ENCODE data around the gene PRDX1. TPM values are rescaled to one million over a fixed set of nuclear protein-coding genes. Genes with fewer than 3 reads are reported as not detected.

Gene PRDX1
- total and polyA plus RNA-seq, 2 of the 13 experiments (the other 11 are each of a cell fraction or from before 2014, with no cell fraction given) = 761 to 1,898 TPM

- TF ChIP-seq U2AF2 (IDR thresholded peaks at IDR 0.05; ENCODE audit: low read depth, low read length) = no peak
- TF ChIP-seq PHF20 (CRISPR knock-in tag; IDR thresholded peaks at IDR 0.05) = no peak
- peak; percentile 83; the same call in 1 of the 2 replicates for TF ChIP-seq GFI1 (CRISPR knock-in tag; IDR thresholded peaks at IDR 0.05; ENCODE audit: borderline replicate concordance)
- TF ChIP-seq KLF12 (CRISPR knock-in tag; IDR thresholded peaks at IDR 0.05; ENCODE audit: borderline replicate concordance) = no peak
- TF ChIP-seq IRF1 (CRISPR knock-in tag; IDR thresholded peaks at IDR 0.05; ENCODE audit: low read depth) = no peak
- no peak for TF ChIP-seq ZBTB42 (CRISPR knock-in tag; IDR thresholded peaks at IDR 0.05)
- TF ChIP-seq HIVEP1 (CRISPR knock-in tag; IDR thresholded peaks at IDR 0.05) = no peak
- TF ChIP-seq ZNF530 (CRISPR knock-in tag; IDR thresholded peaks at IDR 0.05; ENCODE audit: low read depth) = no peak
- 0 out of 2 replicates have a peak, but pooled peaks have one; percentile 23 for TF ChIP-seq HNF1B (CRISPR knock-in tag; IDR thresholded peaks at IDR 0.05)
- TF ChIP-seq, protein P1, sequence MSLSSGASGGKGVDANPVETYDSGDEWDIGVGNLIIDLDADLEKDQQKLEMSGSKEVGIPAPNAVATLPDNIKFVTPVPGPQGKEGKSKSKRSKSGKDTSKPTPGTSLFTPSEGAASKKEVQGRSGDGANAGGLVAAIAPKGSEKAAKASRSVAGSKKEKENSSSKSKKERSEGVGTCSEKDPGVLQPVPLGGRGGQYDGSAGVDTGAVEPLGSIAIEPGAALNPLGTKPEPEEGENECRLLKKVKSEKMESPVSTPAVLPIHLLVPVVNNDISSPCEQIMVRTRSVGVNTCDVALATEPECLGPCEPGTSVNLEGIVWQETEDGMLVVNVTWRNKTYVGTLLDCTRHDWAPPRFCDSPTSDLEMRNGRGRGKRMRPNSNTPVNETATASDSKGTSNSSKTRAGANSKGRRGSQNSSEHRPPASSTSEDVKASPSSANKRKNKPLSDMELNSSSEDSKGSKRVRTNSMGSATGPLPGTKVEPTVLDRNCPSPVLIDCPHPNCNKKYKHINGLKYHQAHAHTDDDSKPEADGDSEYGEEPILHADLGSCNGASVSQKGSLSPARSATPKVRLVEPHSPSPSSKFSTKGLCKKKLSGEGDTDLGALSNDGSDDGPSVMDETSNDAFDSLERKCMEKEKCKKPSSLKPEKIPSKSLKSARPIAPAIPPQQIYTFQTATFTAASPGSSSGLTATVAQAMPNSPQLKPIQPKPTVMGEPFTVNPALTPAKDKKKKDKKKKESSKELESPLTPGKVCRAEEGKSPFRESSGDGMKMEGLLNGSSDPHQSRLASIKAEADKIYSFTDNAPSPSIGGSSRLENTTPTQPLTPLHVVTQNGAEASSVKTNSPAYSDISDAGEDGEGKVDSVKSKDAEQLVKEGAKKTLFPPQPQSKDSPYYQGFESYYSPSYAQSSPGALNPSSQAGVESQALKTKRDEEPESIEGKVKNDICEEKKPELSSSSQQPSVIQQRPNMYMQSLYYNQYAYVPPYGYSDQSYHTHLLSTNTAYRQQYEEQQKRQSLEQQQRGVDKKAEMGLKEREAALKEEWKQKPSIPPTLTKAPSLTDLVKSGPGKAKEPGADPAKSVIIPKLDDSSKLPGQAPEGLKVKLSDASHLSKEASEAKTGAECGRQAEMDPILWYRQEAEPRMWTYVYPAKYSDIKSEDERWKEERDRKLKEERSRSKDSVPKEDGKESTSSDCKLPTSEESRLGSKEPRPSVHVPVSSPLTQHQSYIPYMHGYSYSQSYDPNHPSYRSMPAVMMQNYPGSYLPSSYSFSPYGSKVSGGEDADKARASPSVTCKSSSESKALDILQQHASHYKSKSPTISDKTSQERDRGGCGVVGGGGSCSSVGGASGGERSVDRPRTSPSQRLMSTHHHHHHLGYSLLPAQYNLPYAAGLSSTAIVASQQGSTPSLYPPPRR (CRISPR knock-in tag; IDR thresholded peaks at IDR 0.05; ENCODE audit: borderline replicate concordance) = peak; percentile 42; the same call in 1 of the 2 replicates
- TF ChIP-seq FOXM1 (CRISPR knock-in tag; IDR thresholded peaks at IDR 0.05) = no peak
Measured at GRCh38 chr1:45542591-45542990, 20.9 kb upstream of the PRDX1 start (continued).

All from HepG2 (cell line).